Measurements from ENCODE around the gene ELAVL4.

The ELAVL4 gene

GRCh38 chr1:50177994-50178393 lies 69.3 kb downstream of the ELAVL4 start:
- DNase-seq (ENCODE audit: low read depth, low spot score) = no peak

GRCh38 chr1:50179639-50180038 lies 70.9 kb downstream of the ELAVL4 start:
- DNase-seq (ENCODE audit: low read depth, low spot score) = no peak

DNA sequence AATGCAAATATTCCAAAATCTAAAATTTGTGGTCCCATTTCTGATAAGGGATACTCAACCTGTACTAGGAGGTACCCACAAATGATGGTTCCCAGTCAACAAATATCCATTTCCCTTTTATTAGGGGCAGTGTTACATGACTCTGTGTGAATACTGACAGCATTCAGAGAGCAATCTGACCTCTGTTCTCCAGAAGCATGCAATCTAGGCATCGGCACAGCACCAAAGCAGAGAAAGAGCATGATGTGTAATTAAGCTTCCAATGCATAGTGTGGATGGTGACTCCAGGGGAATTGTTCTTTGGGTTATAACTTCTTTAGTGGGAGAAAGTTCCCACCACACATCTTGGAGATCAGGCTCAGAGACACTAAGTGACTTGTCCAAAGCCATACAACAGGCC lies 71.6 kb downstream of the ELAVL4 start:
- DNase-seq (ENCODE audit: low read depth, low spot score) = no peak

- DNase-seq (ENCODE audit: low read depth, low spot score) = no peak
Measured at GRCh38 chr1:50181027-50181663, 72.4 kb downstream of the ELAVL4 start.

DNA sequence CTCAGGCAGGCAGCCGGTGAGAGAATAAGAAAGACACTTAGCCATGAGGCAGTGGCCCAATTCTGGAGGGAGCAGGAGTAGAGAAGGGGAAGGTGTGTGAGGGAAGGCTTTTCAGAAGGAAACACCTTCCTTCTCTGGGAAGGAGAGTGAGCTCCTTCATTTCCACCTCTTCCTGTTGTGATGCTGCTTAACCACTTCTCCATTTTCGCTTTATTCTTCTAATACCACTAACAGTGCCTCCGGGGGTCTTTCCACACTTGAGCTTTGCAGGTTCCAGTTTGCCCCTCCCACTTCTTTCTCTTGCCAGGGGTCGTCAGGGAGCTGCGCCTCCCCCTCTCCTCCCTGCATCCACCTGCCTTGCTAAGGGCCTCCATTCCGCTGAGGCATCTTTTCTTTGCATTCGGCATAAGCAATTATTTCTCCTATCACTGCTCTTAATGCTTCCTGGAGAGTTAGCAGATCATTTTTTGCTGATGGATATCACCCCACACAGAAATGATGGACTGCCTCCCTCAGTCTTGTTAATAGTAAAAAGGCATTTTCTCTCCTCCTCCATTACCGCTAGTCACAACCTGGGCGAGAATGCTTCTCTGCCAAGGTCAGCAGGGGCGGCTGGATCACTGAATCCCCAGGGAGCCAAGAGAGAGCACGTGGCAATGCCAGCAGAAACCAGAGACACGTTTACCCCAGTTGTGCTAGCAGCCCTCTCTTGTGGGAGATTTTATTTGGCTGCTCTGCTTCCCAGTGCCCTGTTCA lies 74.8 kb downstream of the ELAVL4 start:
- no peak for DNase-seq (ENCODE audit: low read depth, low spot score)

DNA sequence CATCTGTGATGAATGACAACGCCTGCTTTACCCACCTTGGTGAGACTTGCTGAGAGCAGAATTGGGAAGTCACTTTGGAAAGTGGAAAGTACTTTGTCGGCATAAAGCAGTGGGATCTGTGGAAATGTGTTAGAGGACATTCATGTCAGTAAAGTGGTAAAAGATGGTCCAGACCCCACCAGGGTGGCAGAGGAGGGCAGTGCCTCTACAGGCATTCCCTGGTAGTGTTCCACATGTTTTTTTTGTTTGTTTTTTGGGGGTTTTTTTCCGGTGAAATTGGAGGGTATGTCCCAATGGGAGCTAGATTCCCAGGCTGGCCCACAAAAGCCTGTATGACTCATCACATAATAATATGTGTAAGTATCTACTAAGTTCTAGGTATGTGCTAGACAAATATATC lies 80.6 kb downstream of the ELAVL4 start:
- no peak for DNase-seq (ENCODE audit: low read depth, low spot score)

- no peak for DNase-seq (ENCODE audit: low read depth, low spot score)
Measured at GRCh38 chr1:50193002-50193401, 84.3 kb downstream of the ELAVL4 start.

DNA sequence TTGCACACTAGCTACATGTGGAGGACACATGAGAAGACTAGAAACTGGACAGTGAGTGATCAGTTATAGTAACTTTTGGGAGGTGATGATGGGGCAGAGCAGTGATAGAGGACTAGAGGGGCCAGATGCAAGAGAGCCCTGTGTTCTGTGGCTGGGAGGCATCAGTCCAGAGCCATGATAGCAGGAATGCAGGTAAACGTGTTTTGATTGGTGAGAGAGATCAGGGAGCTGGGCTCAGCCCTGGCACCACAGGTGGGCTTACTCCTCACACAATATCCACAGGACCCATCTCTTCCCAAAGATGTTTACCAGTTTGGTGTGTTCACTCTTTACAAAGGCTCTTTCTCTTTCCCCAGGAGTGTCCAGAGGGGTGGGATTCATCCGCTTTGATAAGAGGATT lies 86.5 kb downstream of the ELAVL4 start:
- no peak for DNase-seq (ENCODE audit: low read depth, low spot score)

GRCh38 chr1:50196081-50196480 lies 87.4 kb downstream of the ELAVL4 start:
- DNase-seq (ENCODE audit: low read depth, low spot score) = no peak

- no peak for DNase-seq (ENCODE audit: low read depth, low spot score)
Measured at GRCh38 chr1:50197216-50197615, 88.5 kb downstream of the ELAVL4 start.

DNA sequence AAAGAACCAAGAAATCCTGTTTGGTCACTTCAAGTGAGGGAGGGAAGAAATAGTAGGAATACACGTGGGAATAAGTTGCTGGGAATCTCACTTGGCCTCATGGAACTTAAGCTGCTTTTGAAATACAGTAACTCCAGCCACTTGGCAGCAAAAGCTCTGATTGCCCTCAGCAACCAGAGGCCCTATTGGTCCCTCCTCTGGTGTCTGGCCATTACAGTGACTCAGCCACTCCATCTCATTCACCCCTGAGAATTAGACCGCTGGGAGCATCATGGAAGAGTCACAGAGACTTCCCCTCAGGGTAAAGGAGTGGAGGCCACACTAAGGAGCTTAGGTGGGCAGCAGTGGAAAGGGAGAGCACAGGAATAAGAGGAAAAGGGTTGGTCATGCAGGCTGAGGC lies 99.6 kb downstream of the ELAVL4 start:
- no peak for DNase-seq (ENCODE audit: low read depth, low spot score)

DNA sequence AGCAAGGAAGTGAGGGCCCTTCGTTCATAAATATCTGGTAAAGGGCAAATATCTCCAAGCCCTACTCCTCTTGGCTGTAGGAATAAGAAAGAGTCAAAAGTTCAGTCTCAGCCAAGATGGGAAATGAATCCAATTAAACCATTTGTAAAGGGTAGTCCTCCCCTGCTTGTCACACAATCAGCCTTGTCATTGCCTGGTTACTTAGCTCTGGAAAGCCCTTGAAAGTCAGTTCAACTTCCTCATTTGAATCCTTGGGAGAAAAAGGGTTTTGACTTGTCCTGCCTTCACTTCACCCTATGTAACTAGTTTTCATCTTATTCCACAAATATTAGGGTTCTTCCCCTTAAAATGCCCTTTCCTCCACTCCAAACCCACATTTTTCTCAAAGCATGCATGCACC lies 100.0 kb downstream of the ELAVL4 start:
- DNase-seq (ENCODE audit: low read depth, low spot score) = no peak

GRCh38 chr1:50209749-50210148 lies 101.0 kb downstream of the ELAVL4 start:
- DNase-seq (ENCODE audit: low read depth, low spot score) = no peak

DNA sequence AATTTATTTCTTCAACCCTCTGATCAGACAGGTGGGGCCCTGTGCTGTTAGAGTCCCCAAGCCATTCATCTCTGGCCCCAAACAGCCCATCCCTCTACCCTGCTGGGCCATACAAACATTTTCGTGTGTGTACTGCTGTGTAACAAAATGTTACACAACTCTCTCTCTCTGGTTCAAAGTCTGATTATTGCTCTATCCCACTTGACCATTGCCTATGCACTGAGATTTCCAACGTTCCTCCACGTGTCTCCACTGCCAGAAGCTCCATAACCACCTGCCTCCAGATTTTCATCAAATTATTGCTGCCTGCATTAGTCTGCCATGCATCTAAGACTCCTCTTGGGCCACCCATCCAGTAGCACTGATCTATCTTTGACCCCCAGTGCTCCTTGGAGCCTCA lies 104.8 kb downstream of the ELAVL4 start:
- no peak for DNase-seq (ENCODE audit: low read depth, low spot score)

- no peak for DNase-seq (ENCODE audit: low read depth, low spot score)
Measured at GRCh38 chr1:50214717-50215116, 106.0 kb downstream of the ELAVL4 start.

GRCh38 chr1:50218344-50219120 lies 109.8 kb downstream of the ELAVL4 start:
- no peak for DNase-seq (ENCODE audit: low read depth, low spot score)

DNA sequence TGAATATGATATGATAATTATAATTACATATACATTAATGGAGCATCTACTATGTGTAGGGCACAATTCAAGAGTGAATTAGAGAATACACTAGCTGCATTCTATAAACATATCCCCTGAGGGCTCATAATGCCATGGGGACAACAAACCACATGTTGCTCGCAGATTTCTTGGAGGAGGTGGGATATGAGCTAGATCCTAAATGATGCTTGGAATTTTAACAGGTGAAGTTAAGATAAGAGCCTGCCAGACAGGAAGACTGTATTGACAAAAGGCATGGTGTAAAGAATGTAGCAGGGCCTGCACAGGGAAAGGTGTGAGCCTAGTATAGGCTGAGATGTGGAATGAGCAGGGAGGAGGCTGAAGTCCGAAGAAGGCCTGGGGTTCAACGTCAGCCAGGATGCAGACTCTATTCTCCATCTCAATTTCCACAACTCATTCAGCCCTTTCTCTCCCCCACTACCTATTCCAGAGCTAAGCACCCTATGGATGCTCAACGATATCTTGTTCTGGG lies 120.2 kb downstream of the ELAVL4 start:
- no peak for DNase-seq (ENCODE audit: low read depth, low spot score)

- no peak for DNase-seq (ENCODE audit: low read depth, low spot score)
Measured at GRCh38 chr1:50231209-50231608, 122.5 kb downstream of the ELAVL4 start.

DNA sequence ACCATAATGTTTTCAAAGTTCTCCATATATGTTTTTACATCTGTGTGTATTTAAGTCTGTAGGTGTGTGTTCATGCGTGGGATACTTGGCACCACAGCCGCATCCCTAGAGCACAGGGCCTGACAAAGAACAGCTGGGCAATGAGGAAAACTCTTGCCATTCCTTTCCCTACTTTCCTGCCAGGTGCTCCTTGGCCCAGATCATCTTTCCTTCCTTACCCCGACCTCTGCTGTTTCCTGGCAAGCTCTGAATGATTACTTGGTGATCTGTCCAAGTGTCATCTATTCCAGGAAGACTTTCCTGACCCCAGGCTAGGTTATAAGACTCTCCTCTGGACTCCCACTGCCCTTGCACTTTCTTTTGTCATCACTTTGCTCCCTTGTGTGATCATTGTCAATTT lies 123.6 kb downstream of the ELAVL4 start:
- no peak for DNase-seq (ENCODE audit: low read depth, low spot score)

DNA sequence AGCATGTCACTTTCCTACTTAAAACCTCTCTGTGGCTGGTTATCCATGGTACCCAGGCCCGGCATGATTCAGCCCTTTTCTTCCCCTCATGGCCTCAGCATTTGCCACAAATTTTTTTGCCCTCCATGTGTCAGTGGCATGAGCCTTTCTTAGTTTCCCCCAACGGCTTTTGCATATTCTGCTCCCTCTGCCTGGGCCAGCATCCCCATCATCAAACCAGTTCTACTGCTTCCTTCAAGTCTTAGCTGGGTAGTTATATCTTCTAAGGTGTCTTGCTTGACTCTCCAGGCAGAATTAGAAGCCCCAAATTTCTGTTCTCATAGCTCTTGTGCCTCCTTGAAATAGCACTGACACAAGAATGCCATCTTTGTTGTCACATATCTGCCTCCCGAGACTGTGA lies 127.9 kb downstream of the ELAVL4 start:
- DNase-seq (ENCODE audit: low read depth, low spot score) = no peak

DNA sequence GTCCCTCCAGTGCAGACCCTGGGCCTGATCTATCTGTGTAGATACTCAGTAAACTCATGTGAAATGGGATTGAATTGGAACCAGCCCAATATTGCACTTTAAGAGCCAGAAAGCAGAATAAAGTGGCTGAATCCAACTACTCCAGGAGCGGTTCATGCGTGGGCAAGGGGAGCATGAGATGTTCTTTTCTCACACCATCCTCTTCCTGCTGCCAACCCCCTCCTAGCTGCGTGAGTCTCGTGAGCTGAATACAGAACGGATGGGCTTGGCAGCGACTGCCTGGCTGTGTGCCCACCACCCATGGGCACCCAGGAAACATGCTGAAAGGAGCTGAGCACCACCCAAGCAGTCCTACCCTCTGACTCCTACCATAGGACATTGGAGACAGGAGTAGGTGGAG lies 128.3 kb downstream of the ELAVL4 start:
- no peak for DNase-seq (ENCODE audit: low read depth, low spot score)

DNA sequence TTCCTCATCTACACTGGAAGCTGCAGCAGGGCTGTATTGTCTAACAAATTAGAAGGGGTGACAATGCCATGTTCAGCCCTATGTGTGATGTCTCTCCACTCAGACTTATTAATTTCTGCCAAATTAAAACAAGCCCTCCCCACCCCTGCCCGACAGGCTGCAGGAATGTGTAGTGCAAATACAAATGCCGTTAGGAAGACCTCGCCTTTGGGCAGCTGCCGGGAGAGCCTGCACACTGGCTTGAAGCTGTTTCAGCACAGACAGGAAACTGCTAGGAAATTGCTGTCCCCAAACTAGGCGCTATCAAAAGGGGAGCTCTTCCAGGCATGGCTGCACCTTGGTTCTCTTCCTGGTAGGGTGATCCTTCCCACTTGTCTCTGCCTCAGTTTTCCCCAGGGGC lies 135.2 kb downstream of the ELAVL4 start:
- no peak for DNase-seq (ENCODE audit: low read depth, low spot score)

DNA sequence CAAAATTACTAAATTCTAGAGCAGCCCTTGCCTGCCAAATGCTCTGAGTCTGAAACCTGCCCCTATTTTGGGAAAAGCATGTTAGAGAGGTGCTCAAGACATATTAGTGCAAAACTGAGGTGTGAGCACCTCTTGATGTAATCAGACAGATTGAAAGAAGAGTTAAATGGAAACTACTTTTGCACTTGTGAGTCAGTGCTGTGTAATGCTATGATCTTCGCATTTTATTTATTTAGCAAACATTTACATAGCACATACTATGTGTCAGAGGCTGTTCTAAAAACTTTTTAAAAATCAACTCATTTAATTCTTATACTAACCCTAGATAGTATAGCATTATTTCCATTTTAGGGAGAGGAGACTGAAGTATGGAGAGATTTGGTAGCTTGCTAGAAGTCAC lies 138.1 kb downstream of the ELAVL4 start:
- DNase-seq (ENCODE audit: low read depth, low spot score) = no peak

All from brain pericyte (primary cell).